Mesenchymal stem cell (in vitro differentiated cells and primary cell): Measurements from ENCODE around the gene PRMT7.

Experiments used
- DNase-seq: peaks from one replicate; pipeline ENCODE4 v3.0.0-alpha.2; 2013
- H2AFZ ChIP-seq: one replicate; pipeline ENCODE4 v1.6.1; 2013; ENCODE audit warnings: low read depth, mild to moderate bottlenecking, control low read depth, inconsistent platforms, low read length, moderate library complexity
- H2AK5ac ChIP-seq: 2 replicates; pipeline ENCODE4 v1.6.1; 2013; ENCODE audit warnings: low read length, moderate library complexity, mild to moderate bottlenecking, inconsistent platforms; ENCODE audit not compliant: severe bottlenecking
- H2BK120ac ChIP-seq: one replicate; pipeline ENCODE4 v1.6.1; 2013; ENCODE audit warnings: low read depth, mild to moderate bottlenecking, inconsistent platforms, low read length, moderate library complexity
- H2BK12ac ChIP-seq, 2 experiments: one replicate each; pipeline ENCODE4 v1.6.1; 2013; ENCODE audit warnings: inconsistent platforms in 2 of 2, low read length in 2 of 2, mild to moderate bottlenecking in 2 of 2, moderate library complexity in 2 of 2, control low read depth in 1 of 2
- H2BK15ac ChIP-seq: one replicate; pipeline ENCODE4 v1.6.1; 2013; ENCODE audit warnings: mild to moderate bottlenecking, low read depth, inconsistent platforms; ENCODE audit not compliant: poor library complexity, severe bottlenecking
- H2BK5ac ChIP-seq: 2 replicates; pipeline ENCODE4 v1.6.1; 2013; ENCODE audit warnings: low read depth, mild to moderate bottlenecking, low read length, control low read depth, inconsistent platforms; ENCODE audit not compliant: poor library complexity, severe bottlenecking
- H3K14ac ChIP-seq, 2 experiments: one replicate each; pipeline ENCODE4 v1.6.1; 2013; ENCODE audit warnings: inconsistent platforms in 2 of 2, low read length in 2 of 2, control low read depth in 1 of 2, mild to moderate bottlenecking in 1 of 2, moderate library complexity in 1 of 2
- H3K18ac ChIP-seq, 2 experiments: one replicate each; pipeline ENCODE4 v1.6.1; 2013; ENCODE audit warnings: inconsistent platforms in 2 of 2, low read length in 2 of 2, control low read depth in 1 of 2, low read depth in 1 of 2, mild to moderate bottlenecking in 1 of 2
- H3K23ac ChIP-seq, 2 experiments: one replicate each; pipeline ENCODE4 v1.6.1; 2013; ENCODE audit warnings: inconsistent platforms in 2 of 2, low read length in 2 of 2, mild to moderate bottlenecking in 2 of 2, moderate library complexity in 2 of 2, control low read depth in 1 of 2
- H3K27ac ChIP-seq: 2 replicates; pipeline ENCODE4 v1.5.1; 2013; ENCODE audit warnings: mild to moderate bottlenecking, moderate library complexity, low read length, control low read depth, inconsistent platforms; ENCODE audit not compliant: poor library complexity, severe bottlenecking
- H3K27me3 ChIP-seq, 2 experiments: 2 replicates each; pipeline versions ENCODE4 v1.6.1 to v1.7.0; 2013; ENCODE audit warnings: low read length in 2 of 2, mild to moderate bottlenecking in 2 of 2, moderate library complexity in 2 of 2, control low read depth in 1 of 2, inconsistent platforms in 1 of 2; ENCODE audit not compliant: control insufficient read depth in 1 of 2, insufficient read depth in 1 of 2
- H3K36me3 ChIP-seq, 2 experiments: 2 replicates each; pipeline versions ENCODE4 v1.6.1 to v1.7.0; 2013; ENCODE audit warnings: low read length in 2 of 2, control low read depth in 1 of 2, inconsistent platforms in 1 of 2, low read depth in 1 of 2, mild to moderate bottlenecking in 1 of 2; ENCODE audit not compliant: insufficient read depth in 2 of 2, control insufficient read depth in 1 of 2
- H3K4ac ChIP-seq, 2 experiments: one replicate each; pipeline ENCODE4 v1.6.1; 2013; ENCODE audit warnings: inconsistent platforms in 2 of 2, low read length in 2 of 2, mild to moderate bottlenecking in 2 of 2, moderate library complexity in 2 of 2, control low read depth in 1 of 2, low read depth in 1 of 2
- H3K4me1 ChIP-seq: 2 replicates; pipeline ENCODE4 v1.6.1; 2013; ENCODE audit warnings: low read depth, low read length, control low read depth; ENCODE audit not compliant: control insufficient read depth, insufficient read depth
- H3K4me2 ChIP-seq: 2 replicates; pipeline ENCODE4 v1.6.1; 2013; ENCODE audit warnings: low read length, mild to moderate bottlenecking, inconsistent platforms; ENCODE audit not compliant: poor library complexity, severe bottlenecking
- H3K4me3 ChIP-seq, 2 experiments: 2 replicates each; pipeline versions ENCODE4 v1.5.1 to v1.7.0; 2013; ENCODE audit warnings: low read length in 2 of 2, mild to moderate bottlenecking in 2 of 2, control low read depth in 1 of 2, low read depth in 1 of 2; ENCODE audit not compliant: insufficient read depth in 1 of 2
- H3K79me1 ChIP-seq: replicated peaks from 2 replicates; pipeline ENCODE4 v1.6.1; 2013; ENCODE audit warnings: mild to moderate bottlenecking, control low read depth, low read length, inconsistent platforms; ENCODE audit not compliant: poor library complexity, severe bottlenecking
- H3K9ac ChIP-seq: 2 replicates; pipeline ENCODE4 v1.7.0; 2013; ENCODE audit warnings: mild to moderate bottlenecking, low read length, moderate library complexity
- H3K9me3 ChIP-seq: 2 replicates; pipeline ENCODE4 v1.7.0; 2013; ENCODE audit warnings: mild to moderate bottlenecking, low read length; ENCODE audit not compliant: control insufficient read depth
- H4K8ac ChIP-seq: one replicate; pipeline ENCODE4 v1.6.1; 2013; ENCODE audit warnings: inconsistent platforms, mild to moderate bottlenecking, low read length, moderate library complexity
- H4K91ac ChIP-seq: one replicate; pipeline ENCODE4 v1.6.1; 2013; ENCODE audit warnings: mild to moderate bottlenecking, low read length, inconsistent platforms
- WGBS: methylation state at CpG from one replicate; pipeline ENCODE4 v1.1.7; 2013; ENCODE audit warnings: mixed read lengths; 5-methylcytosine and 5-hydroxymethylcytosine counted together

Gene PRMT7

DNA sequence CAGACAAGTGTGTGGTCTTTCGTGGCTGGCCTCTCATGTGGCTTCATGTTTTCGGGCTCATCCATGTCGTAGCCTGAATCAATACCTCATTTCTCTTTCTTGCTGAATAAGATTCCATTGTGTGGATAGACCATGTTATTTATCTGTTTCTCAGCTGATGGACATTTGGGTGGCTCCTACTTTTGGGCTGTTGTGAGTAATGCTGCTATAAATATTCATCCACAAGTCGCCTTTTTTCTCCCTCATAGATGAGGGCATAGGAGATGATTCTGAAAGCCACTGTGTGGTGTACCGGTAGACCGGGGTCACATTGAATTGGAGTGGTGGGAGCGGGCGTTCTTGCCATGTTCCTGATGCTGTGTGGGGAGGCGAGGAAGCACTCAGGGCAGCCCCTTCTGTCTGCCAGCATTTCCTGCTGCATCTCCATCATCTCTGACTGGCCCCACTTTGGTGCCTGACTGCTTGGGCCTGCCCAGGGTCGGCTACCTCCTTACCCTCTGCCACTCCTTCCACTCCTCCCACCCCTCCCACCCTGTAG, 40.1 kb downstream of the PRMT7 start:
- 96% methylated on average over 8 of the region's 10 CpGs for WGBS
- Histone ChIP-seq H3K36me3 (peaks cover 85 to 96% of the 10 kb centered on the region in 2 experiments), H3K23ac (no peak overlapping the region), H3K9me3 (no peaks in the 10 kb centered on the region), H3K4me1 (peaks cover 8% of the 10 kb centered on the region), H3K4me2 (no peak overlapping the region), H2BK120ac (no peak overlapping the region), H3K14ac (no peak overlapping the region), H2BK15ac (no peak overlapping the region), H3K18ac (no peak overlapping the region), H4K8ac (no peak overlapping the region), H3K9ac (no peak overlapping the region), H3K4me3 (no peak overlapping the region), H2BK12ac (no peak overlapping the region), H3K27ac (no peak overlapping the region), H2BK5ac (no peak overlapping the region), H3K4ac (no peak overlapping the region), H3K27me3 (no peaks in the 10 kb centered on the region), H3K79me1 (peaks cover 13% of the 10 kb centered on the region), H2AFZ (no peak overlapping the region), H4K91ac (no peak overlapping the region), H2AK5ac (no peak overlapping the region)
- DNase-seq = no peak

- 95% methylated on average over 11 of the region's 11 CpGs for WGBS
These were observed 40.6 kb downstream of the PRMT7 start for GRCh38 chr16:68351463-68351862.

GRCh38 chr16:68351991-68352431, 41.2 kb downstream of the PRMT7 start:
- no peak overlapping the region for H2BK120ac ChIP-seq
- H2BK5ac ChIP-seq = no peak overlapping the region
- no peak overlapping the region for H2BK12ac ChIP-seq
- no peaks in the 10 kb centered on the region for H3K9me3 ChIP-seq
- peaks cover 10% of the 10 kb centered on the region for H3K79me1 ChIP-seq
- H3K27ac ChIP-seq = no peak overlapping the region
- H3K4me2 ChIP-seq = no peak overlapping the region
- no peak overlapping the region for H3K23ac ChIP-seq
- no peak overlapping the region for H3K4ac ChIP-seq
- no peak overlapping the region for H3K9ac ChIP-seq
- WGBS = 97% methylated on average over 11 of the region's 11 CpGs
- no peak overlapping the region for H2AK5ac ChIP-seq
- H3K36me3 ChIP-seq = peaks cover 85 to 96% of the 10 kb centered on the region in 2 experiments
- H4K8ac ChIP-seq = no peak overlapping the region
- H4K91ac ChIP-seq = no peak overlapping the region
- no peak overlapping the region for H3K18ac ChIP-seq
- H3K4me3 ChIP-seq = no peak overlapping the region
- no peak overlapping the region for H3K14ac ChIP-seq
- no peak overlapping the region for H2BK15ac ChIP-seq
- peaks cover 19% of the 10 kb centered on the region for H3K4me1 ChIP-seq
- DNase-seq = no peak
- no peak overlapping the region for H2AFZ ChIP-seq
- no peaks in the 10 kb centered on the region for H3K27me3 ChIP-seq

More at GRCh38 chr16:68351463-68351862, 40.6 kb downstream of the PRMT7 start:
- Histone ChIP-seq H3K4me2 (no peak overlapping the region), H2AK5ac (no peak overlapping the region), H2AFZ (no peak overlapping the region), H2BK120ac (no peak overlapping the region), H3K36me3 (peaks cover 85 to 96% of the 10 kb centered on the region in 2 experiments), H4K91ac (no peak overlapping the region), H3K14ac (no peak overlapping the region), H4K8ac (no peak overlapping the region), H3K23ac (no peak overlapping the region), H3K4me3 (no peak overlapping the region), H2BK5ac (no peak overlapping the region), H3K27me3 (no peaks in the 10 kb centered on the region), H3K4ac (no peak overlapping the region), H3K79me1 (peaks cover 12% of the 10 kb centered on the region), H2BK15ac (no peak overlapping the region), H3K18ac (no peak overlapping the region), H3K4me1 (peaks cover 14% of the 10 kb centered on the region), H2BK12ac (no peak overlapping the region), H3K27ac (no peak overlapping the region), H3K9ac (no peak overlapping the region), H3K9me3 (no peaks in the 10 kb centered on the region)
- DNase-seq = no peak

GRCh38 chr16:68353366-68353765, 42.5 kb downstream of the PRMT7 start:
- Histone ChIP-seq H2BK12ac (no peak overlapping the region), H3K4me2 (no peak overlapping the region), H2BK120ac (no peak overlapping the region), H3K4ac (no peak overlapping the region), H3K4me1 (peaks cover 20% of the 10 kb centered on the region), H3K27me3 (no peaks in the 10 kb centered on the region), H3K27ac (no peak overlapping the region), H4K91ac (no peak overlapping the region), H3K9ac (no peak overlapping the region), H3K9me3 (no peaks in the 10 kb centered on the region), H4K8ac (no peak overlapping the region), H3K23ac (no peak overlapping the region), H2AFZ (no peak overlapping the region), H2AK5ac (no peak overlapping the region), H2BK5ac (no peak overlapping the region), H3K79me1 (peaks cover 10% of the 10 kb centered on the region), H2BK15ac (no peak overlapping the region), H3K14ac (no peak overlapping the region), H3K4me3 (no peak overlapping the region), H3K36me3 (peaks cover 87 to 97% of the 10 kb centered on the region in 2 experiments), H3K18ac (no peak overlapping the region)
- 87% methylated on average over 13 of the region's 13 CpGs for WGBS
- no peak for DNase-seq
